GM18873 (cell line): ENCODE results near the gene NATD1.
"Not testable (repeated sequence)": the region's sequence is repeated elsewhere in the genome, so short reads cannot be mapped to it uniquely, and the experiment has no call there.

Experiments
- ATAC-seq: cut with Tn5 transposase; IDR thresholded peaks from one replicate; pipeline ENCODE4 v1.9.1; 2021; ENCODE audit warnings: mild to moderate bottlenecking, moderate library complexity, moderate number of reproducible peaks; ENCODE audit not compliant: unreplicated experiment, low FRiP score

NATD1 gene

DNA sequence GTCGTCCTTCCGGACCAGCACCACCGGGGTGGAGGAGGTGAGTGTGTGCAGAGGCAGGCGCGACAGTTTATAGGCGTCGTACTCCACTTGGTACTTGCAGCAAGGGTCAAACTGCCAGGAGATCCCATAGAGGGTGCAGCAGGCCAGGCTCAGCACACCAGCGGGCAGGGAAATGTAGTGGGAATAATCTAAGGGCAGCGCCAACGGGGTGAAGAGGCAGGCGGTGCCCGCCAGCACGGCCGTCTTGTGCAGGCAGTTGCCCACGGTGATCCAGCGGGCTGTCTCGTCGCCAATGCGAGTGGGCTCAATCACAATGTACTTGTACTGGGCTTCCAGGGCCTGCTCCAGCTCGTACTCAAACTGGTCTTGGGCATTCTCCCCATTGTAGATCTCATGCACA, 54.8 kb downstream of the NATD1 start:
- ATAC-seq, result no peak

DNA sequence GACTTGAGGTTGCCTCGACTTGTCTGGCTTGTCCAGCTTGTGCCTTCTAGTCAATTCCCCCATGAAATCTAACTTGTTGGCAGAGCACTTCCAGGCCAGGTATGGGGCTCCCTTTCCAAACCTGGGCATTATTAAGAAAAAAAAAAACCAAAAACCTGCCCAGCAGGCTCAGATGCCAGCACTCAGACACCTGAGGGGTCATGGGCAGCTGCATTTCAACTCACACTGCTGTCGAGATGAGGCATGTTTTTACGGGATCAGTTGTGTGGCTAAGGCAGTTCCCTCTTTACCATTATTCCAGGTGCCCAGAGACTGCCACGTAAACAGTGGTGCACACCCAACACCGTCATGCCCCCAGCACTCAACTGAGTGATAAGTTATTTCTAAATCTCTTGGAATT, 57.1 kb downstream of the NATD1 start:
- no peak for ATAC-seq

DNA sequence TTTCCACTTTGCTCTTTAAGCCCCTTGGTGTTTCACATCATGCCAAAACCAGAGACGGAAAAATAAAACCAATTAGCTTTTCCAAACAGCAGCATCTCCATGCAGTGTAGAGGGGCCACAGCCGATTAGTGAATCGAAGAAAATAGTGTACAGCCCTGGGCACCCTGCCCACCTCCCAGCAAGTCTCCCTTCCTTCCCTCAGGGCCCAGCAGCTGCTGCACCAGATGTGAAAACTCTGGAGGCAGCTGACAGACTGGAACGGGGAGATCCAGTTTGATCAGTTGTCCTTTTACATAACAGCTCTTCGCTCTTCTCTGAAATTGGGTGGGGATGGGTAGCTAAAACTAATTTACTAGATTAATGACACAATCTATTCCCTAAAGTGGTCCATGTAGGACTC, 58.5 kb downstream of the NATD1 start:
- ATAC-seq, result no peak

DNA sequence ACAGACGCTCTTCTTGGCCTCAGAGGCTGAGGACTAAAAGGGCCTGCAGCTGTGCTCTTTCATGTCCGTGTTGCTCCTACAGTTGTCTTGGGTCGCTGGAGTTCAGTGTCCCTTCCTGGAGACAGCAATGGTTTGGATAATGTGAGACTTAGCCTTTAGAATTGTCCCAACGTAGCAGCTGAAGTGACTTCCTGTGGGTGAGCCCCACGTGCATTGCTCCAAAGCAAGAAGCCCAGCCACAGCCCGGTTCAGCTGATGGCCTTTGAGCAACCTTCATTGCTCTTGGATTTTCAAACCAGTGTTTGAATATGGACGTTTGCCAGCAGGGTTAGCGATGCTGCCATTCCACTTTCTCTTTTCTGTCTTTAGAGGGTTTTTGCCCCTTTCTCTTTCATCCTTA, 59.0 kb downstream of the NATD1 start:
- no peak for ATAC-seq

DNA sequence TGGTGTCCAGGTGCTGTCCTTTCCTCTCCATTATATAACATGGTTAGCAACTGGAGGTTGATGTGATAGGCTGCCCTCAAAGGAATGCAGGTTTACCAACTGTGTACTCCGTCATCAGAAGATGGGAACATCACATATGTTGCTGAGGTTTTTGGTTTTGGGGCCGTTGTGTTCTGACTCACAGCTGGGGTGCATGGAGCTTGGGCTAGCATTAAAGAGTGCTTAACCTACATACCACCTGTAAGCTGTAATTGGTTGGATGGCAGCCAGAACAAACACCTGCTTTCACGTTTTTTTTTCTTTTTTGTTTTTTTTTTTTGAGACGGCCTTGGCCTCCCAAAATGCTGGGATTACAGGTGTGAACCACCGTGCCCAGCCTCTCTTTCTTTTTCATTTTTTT, 60.2 kb downstream of the NATD1 start:
- ATAC-seq, result no peak

DNA sequence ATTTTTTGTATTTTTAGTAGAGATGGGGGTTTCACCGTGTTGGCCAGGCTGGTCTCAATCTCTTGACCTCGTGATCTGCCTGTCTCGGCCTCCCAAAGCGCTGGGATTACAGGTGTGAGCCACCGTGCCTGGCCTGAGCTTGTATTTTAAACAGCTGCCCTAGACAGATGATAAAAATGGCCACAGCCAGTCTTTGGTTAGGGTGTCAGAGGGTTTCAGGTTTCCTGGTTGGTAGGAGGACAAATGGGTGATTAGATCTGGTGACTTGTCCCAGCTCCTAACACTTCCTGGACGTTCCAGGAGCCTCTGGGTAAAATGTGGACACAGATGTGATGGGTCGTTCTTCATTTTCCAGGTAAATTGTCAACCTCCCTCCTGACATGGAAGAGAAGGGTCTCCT, 60.8 kb downstream of the NATD1 start:
- not testable (repeated sequence) for ATAC-seq

DNA sequence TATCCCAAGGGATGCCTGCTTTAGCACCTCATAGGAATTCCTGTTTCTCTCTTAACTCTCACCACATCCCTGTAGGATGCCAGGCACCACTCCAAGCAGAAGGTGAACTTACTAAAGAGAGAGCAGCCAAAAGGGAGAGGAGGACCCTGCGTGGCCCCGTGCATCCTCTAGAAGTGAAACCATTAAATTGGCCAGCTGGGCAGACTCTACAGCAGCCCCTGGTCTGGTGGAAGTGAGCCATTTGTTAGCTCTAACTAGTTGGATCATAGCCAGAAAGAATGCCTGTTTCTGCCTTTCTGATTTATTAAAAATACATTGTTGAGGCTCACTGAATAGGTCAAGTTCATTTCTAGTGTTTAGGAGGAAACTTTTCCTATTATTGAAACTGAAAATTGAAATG, 61.5 kb downstream of the NATD1 start:
- ATAC-seq, result no peak

DNA sequence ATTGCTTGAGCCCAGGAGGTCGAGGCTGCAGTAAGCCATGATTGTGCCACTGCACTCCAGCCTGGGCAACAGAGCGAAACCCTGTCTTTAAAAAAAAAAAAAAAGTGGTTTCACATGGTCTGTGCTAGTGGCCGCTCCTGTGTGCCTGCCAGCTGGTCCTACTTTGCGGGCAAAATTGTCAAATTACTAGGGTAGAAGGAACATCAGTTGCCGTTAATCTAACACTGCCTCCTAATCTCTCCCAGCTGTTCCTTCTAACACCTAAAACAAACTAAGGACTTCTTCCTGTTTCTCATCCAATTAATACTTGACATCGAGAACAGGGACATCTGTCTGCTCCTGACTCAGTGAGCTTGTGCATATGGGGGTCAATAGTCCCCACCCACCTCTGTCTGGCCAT, 63.1 kb downstream of the NATD1 start:
- no peak for ATAC-seq

DNA sequence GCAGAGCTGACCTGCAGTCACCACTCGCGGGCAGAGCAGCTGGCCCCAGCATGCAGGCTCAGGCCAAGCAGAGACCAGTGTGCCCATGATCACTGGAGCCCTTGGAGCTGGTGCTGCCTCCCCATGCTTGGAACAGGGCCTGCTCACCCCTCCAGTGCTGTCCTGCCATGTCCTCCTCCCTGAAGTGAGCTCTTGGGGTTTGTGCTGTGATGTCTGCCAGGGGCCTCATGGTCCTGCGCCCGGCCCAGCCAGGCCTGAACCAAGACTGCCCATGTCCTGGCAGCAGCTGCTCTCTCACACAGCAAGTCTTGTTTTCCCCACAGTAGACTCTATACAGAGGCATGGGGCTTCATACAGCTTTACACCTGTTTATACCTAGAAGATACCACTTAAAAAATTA, 63.8 kb downstream of the NATD1 start:
- ATAC-seq, result no peak
